ENCODE results near the gene MAK. TPM values are rescaled to one million over a fixed set of nuclear protein-coding genes. Genes with fewer than 3 reads are reported as not detected.
A peak's percentile ranks its signal among the peaks of the same experiment; 100 is the strongest.

MAK gene
- total and polyA plus RNA-seq, 4 donors = 1.0 to 4.6 (median 2.7) TPM

- no peak for DNase-seq
- H3K27ac ChIP-seq (ENCODE audit: low read depth in 1 of 2, low read length in 1 of 2) = no peak overlapping the region
- peaks cover 0 to 3% (median 0%) of the 10 kb centered on the region in 5 donors for H3K4me1 ChIP-seq (ENCODE audit: control insufficient read depth in 5 of 5, insufficient read depth in 5 of 5, low read length in 5 of 5)
- H3K36me3 ChIP-seq (ENCODE audit: control insufficient read depth in 4 of 4, insufficient read depth in 4 of 4, low read length in 4 of 4) = no peaks in the 10 kb centered on the region
- TF ChIP-seq CTCF (IDR thresholded peaks at IDR 0.05; ENCODE audit: control extremely low read depth, extremely low read depth) = no peak
- no peaks in the 10 kb centered on the region for H3K9me3 ChIP-seq (ENCODE audit: control insufficient read depth in 4 of 4, insufficient read depth in 3 of 4, low read length in 3 of 4)
- H3K9ac ChIP-seq (ENCODE audit: insufficient read depth in 1 of 2, low read length in 2 of 2) = no peak overlapping the region
- no peaks in the 10 kb centered on the region for H3K27me3 ChIP-seq (ENCODE audit: control insufficient read depth in 3 of 3, insufficient read depth in 3 of 3, low read length in 2 of 3)
- no peak overlapping the region for H3K4me3 ChIP-seq
- no peak for ATAC-seq (ENCODE audit: insufficient read depth, low FRiP score)
Observed at GRCh38 chr6:10843554-10843953, 5.2 kb upstream of the MAK start.

- Histone ChIP-seq H3K9ac (ENCODE audit: insufficient read depth in 1 of 2, low read length in 2 of 2) (peak overlapping the region in 1 of 2 donors; percentile 53), H3K27me3 (ENCODE audit: control insufficient read depth in 3 of 3, insufficient read depth in 3 of 3, low read length in 2 of 3) (peaks cover 0 to 5% (median 0%) of the 10 kb centered on the region in 3 donors), H3K27ac (ENCODE audit: low read depth in 1 of 2, low read length in 1 of 2) (peak overlapping the region in 1 of 2 donors; percentile 96), H3K9me3 (ENCODE audit: control insufficient read depth in 4 of 4, insufficient read depth in 3 of 4, low read length in 3 of 4) (no peaks in the 10 kb centered on the region), H3K4me3 (no peak overlapping the region), H3K4me1 (ENCODE audit: control insufficient read depth in 5 of 5, insufficient read depth in 5 of 5, low read length in 5 of 5) (peaks cover 0 to 5% (median 2%) of the 10 kb centered on the region in 5 donors), H3K36me3 (ENCODE audit: control insufficient read depth in 4 of 4, insufficient read depth in 4 of 4, low read length in 4 of 4) (no peaks in the 10 kb centered on the region)
- no peak for TF ChIP-seq CTCF (IDR thresholded peaks at IDR 0.05; ENCODE audit: control extremely low read depth, extremely low read depth)
- ATAC-seq (ENCODE audit: insufficient read depth, low FRiP score) (peak; percentile 36), DNase-seq (no peak)
- 59 to 62% methylated on average over 8 of the region's 8 CpGs for WGBS, 2 donors
Observed at GRCh38 chr6:10838794-10839333, 525 bp upstream of the MAK start.

GRCh38 chr6:10837622-10837994 is 731 bp downstream of the MAK start:
- no peak for ATAC-seq (ENCODE audit: insufficient read depth, low FRiP score)
- H3K27ac ChIP-seq (ENCODE audit: low read depth in 1 of 2, low read length in 1 of 2) = peak overlapping the region in 1 of 2 donors; percentile 96
- H3K4me1 ChIP-seq (ENCODE audit: control insufficient read depth in 5 of 5, insufficient read depth in 5 of 5, low read length in 5 of 5) = peaks cover 0 to 5% (median 2%) of the 10 kb centered on the region in 5 donors
- 0 to 1% methylated on average over 22 of the region's 22 CpGs for WGBS, 2 donors
- peak overlapping the region; percentile 57 to 68 for H3K9ac ChIP-seq (ENCODE audit: insufficient read depth in 1 of 2, low read length in 2 of 2)
- TF ChIP-seq CTCF (IDR thresholded peaks at IDR 0.05; ENCODE audit: control extremely low read depth, extremely low read depth) = no peak
- H3K36me3 ChIP-seq (ENCODE audit: control insufficient read depth in 4 of 4, insufficient read depth in 4 of 4, low read length in 4 of 4) = no peaks in the 10 kb centered on the region
- no peaks in the 10 kb centered on the region for H3K9me3 ChIP-seq (ENCODE audit: control insufficient read depth in 4 of 4, insufficient read depth in 3 of 4, low read length in 3 of 4)
- H3K4me3 ChIP-seq = peak overlapping the region; percentile 76
- peak; percentile 37 to 70 (median 47) for DNase-seq
- peaks cover 0 to 5% (median 0%) of the 10 kb centered on the region in 3 donors for H3K27me3 ChIP-seq (ENCODE audit: control insufficient read depth in 3 of 3, insufficient read depth in 3 of 3, low read length in 2 of 3)
